ENCODE results near the gene PTPRT.

DNA sequence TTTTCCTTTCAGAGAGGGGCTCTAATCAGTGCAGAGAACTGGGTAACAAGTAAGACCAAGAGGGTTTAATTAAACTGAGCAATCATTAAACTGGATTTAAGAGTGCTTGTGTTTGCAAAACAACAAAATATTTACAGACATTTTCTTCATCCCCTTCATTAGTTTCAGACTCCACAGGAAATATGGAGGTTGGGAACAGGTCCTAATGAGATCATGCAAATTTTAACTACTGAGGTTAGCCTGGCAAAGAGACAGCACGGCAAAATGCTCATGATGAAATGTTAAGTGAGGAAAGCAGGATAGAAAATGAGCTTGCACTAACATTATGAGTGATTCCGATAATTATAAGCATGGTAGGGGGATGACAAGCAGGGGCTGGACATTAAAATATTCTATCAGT lies 268.9 kb downstream of the PTPRT start:
- TF ChIP-seq, protein P1, sequence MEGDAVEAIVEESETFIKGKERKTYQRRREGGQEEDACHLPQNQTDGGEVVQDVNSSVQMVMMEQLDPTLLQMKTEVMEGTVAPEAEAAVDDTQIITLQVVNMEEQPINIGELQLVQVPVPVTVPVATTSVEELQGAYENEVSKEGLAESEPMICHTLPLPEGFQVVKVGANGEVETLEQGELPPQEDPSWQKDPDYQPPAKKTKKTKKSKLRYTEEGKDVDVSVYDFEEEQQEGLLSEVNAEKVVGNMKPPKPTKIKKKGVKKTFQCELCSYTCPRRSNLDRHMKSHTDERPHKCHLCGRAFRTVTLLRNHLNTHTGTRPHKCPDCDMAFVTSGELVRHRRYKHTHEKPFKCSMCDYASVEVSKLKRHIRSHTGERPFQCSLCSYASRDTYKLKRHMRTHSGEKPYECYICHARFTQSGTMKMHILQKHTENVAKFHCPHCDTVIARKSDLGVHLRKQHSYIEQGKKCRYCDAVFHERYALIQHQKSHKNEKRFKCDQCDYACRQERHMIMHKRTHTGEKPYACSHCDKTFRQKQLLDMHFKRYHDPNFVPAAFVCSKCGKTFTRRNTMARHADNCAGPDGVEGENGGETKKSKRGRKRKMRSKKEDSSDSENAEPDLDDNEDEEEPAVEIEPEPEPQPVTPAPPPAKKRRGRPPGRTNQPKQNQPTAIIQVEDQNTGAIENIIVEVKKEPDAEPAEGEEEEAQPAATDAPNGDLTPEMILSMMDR (IDR thresholded peaks at IDR 0.05): no peak
- no peak for TF ChIP-seq POLR2A (IDR thresholded peaks at IDR 0.05)
- no peak for TF ChIP-seq EP300 (IDR thresholded peaks at IDR 0.05)

Measured in ovary (tissue), 3 donors.